ENCODE results near the gene CARD9. TPM values are rescaled to one million over a fixed set of nuclear protein-coding genes. Genes with fewer than 3 reads are reported as not detected.

Gene CARD9
- total RNA-seq, 1 donor from 2014 or later = 4.3 TPM

DNA sequence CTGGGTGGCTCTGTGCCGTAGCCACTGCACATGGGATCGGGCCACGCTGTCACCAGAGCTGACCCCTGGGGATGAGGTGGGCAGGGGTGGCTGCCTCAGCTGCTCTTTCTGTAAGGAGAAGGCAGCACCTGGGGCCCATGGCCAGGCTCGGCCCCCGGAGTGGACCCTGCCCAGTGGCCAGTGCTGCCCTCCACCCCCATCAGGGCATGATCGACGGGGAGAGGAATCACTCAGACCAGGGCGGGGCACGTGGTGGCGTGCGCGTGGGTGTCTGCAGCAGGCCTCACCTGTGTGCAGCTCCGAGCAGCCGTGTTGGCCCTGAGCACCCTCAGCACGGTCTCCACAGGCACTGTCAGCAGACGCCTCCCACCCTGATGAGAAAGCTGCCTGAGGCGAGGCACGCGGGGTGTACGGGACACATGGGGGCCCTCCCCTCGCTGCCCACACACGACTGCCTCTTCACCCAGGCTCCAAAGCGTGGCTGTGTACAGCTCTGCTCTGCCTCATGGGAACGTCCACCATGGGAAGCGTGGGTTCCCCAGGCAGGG is 8.6 kb upstream of the CARD9 start:
- no peak for DNase-seq (ENCODE audit: low spot score)

DNA sequence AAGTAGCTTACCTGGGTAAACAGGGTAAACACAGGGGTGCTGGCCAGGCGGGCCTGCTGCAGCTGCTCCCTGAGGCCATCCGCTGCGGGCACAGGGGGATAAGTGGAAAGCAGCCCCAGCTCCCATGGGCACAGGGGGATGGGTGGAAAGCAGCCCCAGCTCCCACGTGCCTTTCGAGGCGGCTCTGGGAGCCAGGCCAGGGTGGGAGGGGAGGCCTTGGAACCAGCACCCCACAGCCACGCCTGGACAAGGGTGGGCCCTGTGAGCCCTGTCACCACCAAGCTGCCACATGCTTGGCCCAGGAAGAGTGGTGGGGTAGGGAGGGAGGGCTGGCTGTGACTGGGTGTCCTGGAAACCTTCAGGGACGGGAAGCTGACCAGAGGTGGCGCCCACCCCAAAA is 7.8 kb upstream of the CARD9 start:
- DNase-seq (ENCODE audit: low spot score) = no peak

DNA sequence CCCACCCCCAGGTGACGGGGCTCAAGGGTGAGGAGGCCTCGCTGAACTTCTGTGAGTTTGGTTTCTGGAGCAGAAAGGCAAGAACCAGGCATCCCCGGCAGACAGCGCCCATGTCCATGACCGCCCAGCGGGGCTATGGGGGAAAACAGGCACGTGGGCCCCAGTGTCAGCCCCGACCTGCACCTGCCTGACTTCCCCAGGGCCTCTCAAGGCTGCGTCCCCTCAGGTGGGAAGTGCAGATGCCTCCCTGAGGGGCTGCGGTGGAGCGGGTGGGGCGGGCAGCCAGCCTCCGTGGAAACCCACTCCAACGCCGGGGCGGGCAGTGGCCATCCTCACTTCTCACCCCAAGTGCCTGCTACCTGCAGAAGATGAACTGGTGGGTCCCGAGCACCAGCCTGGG is 6.9 kb upstream of the CARD9 start:
- no peak for DNase-seq (ENCODE audit: low spot score)

DNA sequence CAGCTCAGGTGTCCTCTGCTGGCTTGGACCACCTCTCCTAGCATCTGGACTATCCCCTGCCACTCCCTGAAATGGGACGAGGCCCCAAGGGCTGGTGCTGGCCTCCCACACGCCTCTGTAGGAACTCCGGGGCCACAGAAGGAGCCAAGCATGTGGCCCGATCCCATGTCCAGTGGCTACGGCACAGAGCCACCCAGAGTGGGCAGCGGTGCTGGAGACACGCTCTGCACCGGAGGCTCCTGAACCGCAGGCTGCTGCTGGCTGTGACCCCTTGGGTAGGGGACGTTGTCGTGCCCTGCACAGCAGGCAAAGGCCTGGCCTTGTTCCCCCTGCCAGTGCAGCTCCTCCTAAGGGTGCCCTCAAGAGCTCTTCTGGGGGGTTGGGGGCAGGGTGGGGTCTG is 6.4 kb upstream of the CARD9 start:
- no peak for DNase-seq (ENCODE audit: low spot score)

DNA sequence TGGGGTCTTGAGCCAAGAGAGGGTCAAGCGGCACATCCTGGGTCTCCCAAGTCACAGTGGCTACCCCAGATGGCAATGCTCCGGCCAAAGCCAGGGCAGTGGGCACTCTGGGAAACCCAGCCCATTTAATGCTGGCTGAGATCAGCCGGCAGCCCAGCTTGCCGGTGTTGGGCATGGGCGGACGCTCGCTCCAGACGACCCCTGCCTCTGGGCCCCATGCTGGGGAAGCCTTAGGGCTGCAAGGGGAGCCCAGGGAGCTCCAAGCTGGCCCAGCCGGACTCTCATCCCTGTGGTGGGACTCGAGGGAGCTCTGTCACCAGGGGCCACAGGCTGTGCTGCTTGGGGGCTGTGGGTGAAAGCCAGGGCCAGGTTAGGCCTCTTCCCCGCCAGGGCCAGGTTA is 5.9 kb upstream of the CARD9 start:
- no peak for DNase-seq (ENCODE audit: low spot score)

DNA sequence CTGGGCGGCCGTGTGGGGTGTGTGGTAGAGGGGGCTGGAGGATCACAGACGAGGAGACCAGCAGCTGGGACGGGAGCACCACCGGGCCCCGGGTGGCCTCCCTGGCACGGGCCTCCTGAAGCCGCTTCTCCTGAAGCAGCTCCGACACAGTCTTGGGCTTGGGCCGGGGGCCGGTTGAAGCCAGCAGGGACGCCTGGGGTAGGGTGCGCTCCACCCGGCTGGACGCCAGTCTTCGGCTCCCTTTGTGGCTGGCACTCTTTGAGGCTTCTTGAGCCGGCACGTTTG is 5.5 kb upstream of the CARD9 start:
- no peak for DNase-seq (ENCODE audit: low spot score)

DNA sequence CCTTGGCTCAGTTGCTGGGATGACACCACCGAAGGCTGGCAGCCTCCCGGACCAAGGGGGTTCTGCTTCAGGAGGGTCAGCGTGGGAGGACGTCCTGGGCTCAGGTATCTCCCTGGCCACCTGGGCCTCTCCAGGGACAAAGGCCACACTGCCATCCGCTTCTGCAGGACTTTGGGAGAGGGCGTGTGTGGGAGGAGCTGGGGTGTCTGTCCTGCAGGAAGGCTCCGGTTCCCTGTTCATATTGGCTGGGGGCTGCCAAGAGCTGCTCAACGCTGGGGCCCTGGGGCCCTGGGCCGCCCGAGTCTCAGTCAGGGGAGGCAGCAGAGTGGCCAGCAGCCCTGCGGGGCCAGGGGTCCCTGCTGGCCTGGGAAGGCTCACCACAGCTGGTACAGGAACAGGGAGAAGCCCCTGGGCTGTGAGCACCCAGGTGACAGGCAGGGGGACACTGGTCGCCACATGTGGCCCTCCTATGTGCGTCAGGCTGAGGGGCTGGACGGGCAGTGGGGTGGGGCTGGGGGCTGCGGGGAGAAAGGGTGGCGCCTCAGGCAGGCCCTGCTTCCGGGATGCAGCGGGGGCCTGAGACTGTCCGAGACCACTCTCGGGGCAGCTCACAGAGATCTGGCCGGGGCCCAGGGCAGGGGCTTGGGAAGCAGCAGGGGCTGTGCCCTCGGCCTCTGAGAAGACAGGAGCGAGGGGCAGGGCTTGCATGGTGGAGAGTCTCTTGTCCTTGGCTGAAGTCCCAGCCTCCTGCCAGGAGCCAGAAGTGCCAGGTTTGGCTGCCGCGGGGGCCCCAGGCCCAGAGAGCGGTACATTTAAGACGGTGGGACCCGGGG is 4.9 kb upstream of the CARD9 start:
- DNase-seq (ENCODE audit: low spot score) = no peak

DNA sequence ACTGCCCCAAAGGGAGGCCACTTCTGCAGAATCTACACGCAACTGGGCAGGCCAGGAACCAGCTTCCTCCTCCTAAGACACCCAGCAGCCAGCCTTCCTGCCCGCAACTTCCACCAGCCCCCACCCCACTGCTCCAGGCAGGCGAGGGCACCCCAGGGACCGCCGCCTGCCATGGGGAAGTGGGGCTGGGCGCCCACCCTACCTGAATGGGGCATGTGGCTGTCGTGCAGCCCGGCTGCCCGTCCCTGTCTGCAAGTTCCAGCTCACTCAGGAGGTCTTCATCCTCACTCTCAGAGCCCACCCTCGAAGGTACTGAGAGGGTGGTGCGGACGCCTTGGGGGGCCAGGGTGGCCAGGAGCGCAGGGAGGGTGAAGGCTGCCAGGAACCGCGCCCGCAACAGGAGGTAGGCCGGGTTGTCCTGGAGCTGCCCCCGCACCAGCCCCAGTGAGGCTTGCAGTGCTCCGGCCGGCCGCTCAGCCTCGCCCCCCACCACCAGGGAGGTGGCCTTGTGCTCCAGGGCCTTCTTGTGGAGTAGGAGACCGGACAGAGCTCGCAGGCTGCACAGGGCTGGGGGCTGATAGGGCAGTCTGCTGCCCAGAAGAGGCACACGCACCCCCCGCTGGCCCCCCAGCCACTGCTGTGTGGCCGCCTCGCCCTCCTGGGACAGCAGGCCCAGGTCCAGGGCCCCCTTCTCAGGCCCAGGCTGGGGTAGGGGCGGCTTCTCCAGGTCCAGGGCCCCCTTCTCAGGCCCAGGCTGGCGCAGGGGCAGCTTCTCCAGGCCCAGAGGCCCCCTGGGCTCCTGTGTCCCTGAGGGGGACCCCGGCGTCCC is 4.1 kb upstream of the CARD9 start:
- no peak for DNase-seq (ENCODE audit: low spot score)

DNA sequence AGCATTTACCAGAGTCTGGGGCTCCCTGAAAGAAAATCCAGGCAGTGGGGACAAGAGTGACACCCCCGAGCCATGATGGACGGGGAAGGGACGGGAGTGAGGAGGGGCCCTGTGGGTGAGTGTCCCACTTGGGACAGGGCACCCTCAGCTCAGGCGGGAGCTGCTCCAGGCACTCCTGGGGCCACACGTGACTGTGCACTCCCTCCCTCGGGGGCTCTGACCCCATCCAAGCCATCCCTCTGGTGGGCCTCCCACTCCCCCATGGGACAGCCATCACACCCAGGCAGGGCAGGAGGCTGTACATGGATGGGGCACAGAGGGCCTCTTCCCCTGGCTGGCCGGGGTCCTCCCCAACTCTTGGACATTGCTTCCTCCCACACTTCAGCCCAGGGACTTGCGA is 3.0 kb upstream of the CARD9 start:
- DNase-seq (ENCODE audit: low spot score) = no peak

DNA sequence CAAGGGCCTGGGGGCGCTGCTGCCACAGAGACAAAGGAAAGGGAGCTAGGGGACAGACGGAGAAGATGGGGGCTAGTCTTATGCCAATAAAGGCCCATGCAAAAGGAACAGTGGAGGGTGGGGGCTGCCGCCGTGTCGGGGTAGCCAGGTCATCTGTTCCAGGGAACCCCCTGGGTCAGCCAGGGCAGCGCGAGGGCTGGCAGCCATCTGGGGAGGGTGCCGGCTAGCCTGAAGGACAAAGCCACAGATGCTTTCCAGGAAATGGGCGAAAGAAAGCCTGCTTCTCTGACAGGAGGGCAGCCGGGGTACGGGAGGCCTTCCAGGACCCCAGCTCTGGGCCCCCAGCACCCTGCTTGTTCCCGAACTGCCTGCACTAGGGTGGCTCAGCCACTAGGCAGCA is 1.6 kb upstream of the CARD9 start:
- DNase-seq (ENCODE audit: low spot score) = no peak

DNA sequence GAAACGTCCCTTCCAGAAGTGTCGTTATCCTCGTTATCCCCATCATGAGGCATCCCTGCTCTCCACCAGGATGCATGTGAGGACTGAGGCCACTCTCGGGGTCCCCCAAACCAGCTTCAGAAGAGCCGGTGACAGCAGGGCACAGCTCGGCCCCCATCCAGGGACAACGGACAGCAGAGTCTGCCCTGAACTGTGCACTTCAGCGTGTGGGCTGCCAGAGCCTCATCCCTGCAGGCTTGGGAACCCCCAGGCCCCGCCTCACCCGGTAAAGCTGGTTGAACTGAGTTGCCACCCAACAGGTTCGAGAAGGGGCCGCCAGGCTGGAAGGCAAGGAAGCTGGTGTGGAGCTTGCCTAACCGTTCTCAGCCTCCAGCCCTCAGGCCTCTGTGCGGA is 710 bp upstream of the CARD9 start:
- no peak for DNase-seq (ENCODE audit: low spot score)

DNA sequence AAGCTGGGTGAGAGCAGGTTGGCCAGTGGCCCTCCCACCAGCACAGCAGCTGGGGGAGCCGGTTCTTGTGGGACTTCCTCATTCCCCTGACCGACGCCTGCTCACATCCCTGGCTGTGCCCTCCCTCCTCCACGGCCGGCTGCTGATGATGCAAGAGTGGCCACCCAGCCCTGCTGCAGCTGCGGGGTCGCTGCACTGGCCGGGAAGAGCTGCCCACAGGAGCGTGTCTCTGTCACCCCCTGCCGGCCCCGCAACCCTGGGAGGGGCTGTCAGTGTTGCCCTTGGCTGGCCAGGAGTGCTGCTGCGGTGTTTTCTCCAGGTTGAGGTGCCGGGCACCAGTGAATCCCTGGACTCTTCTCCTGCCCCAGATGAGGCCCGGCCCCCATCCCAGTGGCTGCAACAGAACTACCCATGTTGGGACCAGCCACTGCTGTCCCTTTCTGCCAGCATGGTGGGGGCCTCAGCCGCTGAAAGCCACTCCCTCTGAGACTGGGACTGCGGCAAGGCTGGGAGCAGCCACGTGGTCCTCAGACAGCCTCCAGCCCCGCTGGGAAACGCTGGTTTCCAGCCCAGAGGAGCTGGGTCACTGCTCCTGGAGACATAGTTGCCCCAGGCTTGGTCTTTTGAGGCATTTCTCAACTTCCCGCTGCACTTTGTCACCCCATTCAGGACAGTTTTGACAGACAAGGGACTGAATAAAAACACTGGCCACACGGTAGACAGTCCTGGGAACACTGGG is 739 bp downstream of the CARD9 start:
- no peak for DNase-seq (ENCODE audit: low spot score)

DNA sequence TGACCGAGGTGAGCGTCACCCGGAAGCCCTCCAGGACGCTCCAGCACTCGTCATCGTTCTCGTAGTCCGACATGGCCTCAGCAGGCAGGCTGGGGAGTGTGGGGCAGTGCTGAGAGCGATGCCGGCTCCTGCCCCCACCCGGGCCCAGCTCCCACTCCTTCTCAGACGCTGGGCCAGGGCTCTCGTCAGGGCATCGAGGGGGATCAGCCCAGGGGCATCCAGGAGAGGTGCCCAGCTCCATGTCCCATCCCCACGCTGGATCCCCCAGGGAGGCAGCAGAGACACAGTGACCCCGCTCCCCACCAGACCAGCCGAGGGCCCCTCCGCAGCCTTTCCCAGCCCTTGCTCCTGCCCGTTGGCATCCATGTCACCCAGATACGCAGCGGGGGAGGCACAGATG is 1.5 kb downstream of the CARD9 start:
- DNase-seq (ENCODE audit: low spot score) = no peak

DNA sequence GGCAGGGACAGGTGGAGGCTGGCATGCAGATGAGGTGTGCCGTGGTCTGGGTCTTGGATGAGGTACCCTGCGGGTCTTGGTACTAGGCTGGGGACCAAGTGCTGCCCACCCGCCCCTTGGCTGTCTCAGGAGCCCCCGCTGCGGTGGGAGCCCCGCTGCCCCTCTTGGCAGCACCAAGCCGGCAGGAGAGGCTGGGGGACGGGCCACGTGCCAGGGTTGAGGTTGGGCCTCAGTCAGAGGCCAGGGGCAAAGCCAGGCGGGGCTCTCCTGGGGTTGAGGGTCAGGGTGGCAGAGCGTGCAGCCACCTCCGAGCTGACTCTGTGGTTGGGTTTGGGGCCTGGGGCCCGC is 2.0 kb downstream of the CARD9 start:
- DNase-seq (ENCODE audit: low spot score) = no peak

DNA sequence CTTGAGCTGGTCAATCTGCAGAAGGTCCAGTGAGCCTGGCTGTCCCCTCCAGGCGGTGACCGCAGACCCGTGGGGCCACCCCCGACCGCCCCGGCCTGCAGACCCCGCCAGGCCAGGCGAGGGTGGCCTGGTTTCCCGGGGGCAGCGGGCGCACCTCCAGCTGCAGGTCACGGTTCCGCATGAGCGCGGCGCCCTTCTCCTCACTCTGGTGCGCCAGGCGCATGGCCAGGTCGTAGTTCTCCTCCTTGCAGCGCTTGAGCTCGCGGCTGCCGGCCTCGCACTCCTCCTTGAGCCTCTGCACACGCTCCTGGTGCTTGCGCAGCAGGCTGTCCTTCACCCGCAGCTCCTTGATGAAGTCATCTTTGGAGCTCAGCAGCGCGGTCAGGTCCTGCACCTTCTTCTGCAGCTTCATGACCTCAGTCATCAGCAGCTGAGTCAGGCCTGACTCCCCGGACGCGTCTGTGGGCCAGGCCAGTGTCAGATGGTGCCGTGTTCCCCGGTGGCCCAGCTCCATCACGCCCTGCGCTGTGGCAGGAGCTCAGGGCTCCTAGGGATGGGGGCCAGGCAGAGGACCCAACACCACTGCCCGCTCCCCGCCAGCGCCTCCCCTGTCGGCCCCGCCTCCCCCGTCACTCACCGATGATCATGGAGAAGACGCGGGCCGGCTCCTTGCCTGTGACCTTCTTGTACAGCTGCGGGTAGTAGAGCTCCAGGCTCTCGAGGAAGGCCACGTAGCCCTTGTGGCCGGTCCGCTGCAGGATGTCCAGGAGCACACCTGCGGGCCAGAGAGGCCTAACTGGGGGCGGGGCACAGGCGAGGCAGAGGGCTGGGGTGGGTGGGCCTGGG is 2.6 kb downstream of the CARD9 start:
- DNase-seq (ENCODE audit: low spot score) = no peak

DNA sequence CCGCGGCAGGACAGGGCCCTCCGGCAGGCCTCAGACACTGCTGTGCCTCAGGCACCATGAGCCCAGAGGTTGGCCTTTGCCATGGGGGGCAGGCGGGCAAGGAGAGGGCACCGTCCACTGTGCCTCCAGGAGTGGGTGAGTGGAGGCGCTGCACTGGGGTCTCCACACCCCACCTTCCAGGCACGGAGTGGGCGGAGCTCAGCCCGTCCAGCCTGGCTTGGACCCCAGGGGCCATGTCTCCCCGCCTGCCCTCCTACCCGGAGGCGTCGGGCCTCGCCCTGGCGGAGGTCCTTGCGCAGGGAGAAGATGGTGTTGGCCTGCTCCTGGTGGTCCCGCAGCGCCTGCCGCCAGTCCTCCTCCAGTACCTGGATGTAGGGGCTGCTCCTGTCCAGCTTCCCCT is 3.4 kb downstream of the CARD9 start:
- DNase-seq (ENCODE audit: low spot score) = no peak

DNA sequence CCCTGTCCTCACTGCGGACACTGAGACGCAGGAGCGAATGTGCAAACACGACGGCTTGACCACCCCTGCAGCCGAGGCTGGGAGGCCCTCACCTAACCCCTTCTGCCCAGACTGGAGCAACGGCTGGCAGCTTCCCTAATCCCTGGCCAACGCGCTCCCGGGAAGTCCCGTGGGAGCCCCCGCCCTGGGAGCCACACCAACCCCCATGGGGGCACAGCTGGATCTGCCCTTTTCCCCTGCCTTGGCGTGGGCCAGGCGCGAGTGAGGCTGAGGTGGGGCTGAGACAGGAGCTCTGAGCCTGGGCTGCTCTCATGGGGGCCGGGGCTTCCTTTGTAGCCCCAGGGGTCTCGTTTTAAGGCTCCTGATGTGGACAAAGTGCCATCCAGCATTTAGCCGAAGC is 5.3 kb downstream of the CARD9 start:
- no peak for DNase-seq (ENCODE audit: low spot score)

DNA sequence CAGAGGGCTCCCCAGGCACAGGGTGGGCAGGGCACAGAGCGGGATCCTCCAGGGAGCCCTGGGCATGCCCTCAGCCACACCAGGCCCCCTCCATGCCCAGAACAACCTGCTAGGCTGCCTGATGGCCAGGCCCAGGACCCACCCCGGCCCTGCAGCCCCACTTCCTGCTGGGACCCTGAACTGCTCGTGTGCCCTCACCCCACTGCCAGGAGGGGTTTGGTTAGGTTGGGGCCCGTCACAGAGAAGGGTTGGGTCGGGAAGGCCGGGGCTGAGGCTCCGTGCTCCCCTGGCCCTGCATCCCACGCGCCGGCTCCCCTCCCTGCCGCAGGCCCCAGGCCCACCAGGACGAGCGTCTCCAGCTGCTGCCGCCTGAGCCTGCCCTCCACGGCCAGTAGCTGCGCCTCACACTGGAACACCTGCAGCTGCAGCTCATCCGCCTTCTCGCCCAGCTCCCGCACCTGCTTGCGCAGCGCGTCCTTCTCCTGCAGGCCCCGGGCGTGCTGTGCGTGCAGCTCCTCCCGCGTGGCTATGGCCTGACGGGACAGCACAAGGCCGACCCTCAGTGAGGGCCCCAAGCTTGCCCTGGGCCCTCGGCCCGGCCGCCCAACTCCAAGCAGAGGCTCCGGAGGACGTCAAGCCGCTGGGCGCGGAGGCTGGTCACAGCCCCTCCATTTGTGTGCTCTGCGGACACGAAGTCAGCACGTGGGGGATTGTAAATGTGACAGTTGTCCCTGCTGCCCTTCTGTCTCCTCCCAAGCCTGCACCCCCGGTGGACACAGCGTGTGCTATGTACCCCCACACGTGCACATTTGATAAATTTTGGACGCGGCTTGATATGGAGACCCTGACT is 5.9 kb downstream of the CARD9 start:
- no peak for DNase-seq (ENCODE audit: low spot score)

DNA sequence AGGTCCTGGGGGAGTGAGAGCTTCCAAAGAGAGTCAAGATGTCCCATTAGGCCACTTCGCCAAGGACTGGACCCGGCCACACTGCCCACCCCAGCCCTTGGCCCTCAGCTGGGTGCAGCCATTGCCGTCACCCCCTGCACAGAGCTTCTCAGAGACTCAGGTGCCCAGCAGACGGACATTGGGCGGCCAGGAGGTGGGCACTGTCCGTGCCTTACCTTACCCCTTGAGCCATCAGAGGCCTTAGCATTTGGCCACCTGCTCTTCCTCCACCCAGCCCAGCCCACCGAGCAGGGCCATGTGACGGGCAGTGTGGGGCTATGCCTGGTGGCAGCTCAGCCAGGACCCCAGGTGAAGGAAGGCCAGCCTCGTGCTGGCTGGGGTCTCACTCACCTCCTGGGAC is 6.6 kb downstream of the CARD9 start:
- no peak for DNase-seq (ENCODE audit: low spot score)

DNA sequence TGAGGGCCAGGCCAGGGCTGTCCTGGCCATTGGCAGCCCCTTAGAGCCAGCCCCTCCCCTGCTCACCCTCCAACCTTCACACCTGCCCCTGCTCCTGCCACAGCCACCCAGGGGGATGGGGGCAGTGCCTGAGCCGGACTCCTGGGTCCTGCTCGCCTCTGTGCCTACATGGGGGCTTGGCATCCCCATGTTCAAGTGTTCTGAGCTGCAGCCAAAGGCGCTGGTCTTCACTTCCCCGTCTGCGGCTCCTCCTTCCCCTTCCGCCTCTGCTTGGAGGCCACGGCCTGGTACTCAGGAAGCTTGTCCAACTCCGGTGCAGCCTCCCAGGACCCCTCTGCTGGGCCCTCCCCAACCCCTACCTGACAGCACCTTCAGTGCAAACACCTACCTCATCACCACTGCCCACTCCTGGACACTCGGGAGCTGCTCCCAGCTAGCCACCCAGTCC is 7.7 kb downstream of the CARD9 start:
- no peak for DNase-seq (ENCODE audit: low spot score)
